ENCODE measurements around the gene ZNF445.
"Not testable (repeated sequence)": the region's sequence is repeated elsewhere in the genome, so short reads cannot be mapped to it uniquely, and the experiment has no call there.

Gene ZNF445

DNA sequence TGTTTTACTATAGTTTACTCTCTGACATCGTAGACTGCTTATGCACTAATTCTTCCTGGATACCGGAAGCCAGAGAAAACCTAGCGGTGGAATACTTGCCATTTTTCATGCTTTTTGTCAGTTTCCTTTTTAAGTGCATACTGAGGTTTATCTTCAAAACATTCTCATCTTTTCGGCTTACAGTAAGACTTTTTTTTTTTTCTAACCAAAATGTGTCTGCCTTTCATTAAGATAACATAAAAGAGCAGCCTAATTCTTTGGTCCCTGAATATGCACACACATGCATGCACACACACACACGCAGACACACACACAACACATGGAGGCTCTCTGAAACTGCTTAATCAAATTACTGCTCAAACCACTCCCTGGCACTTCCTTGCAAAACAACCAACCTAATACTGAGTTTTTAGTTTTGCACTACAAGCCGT lies 1.3 kb downstream of the ZNF445 start:
- DNase-seq (ENCODE audit: low read depth): peak; percentile 69

- not testable (repeated sequence) for DNase-seq (ENCODE audit: low read depth)
Measured at GRCh38 chr3:44474886-44475285, 2.6 kb downstream of the ZNF445 start.

- no peak for DNase-seq (ENCODE audit: low read depth)
Measured at GRCh38 chr3:44470430-44470829, 7.0 kb downstream of the ZNF445 start.

- DNase-seq (ENCODE audit: low read depth): no peak
Measured at GRCh38 chr3:44469914-44470313, 7.6 kb downstream of the ZNF445 start.

- DNase-seq (ENCODE audit: low read depth): peak; percentile 44
Measured at GRCh38 chr3:44468572-44469520, 8.6 kb downstream of the ZNF445 start.

DNA sequence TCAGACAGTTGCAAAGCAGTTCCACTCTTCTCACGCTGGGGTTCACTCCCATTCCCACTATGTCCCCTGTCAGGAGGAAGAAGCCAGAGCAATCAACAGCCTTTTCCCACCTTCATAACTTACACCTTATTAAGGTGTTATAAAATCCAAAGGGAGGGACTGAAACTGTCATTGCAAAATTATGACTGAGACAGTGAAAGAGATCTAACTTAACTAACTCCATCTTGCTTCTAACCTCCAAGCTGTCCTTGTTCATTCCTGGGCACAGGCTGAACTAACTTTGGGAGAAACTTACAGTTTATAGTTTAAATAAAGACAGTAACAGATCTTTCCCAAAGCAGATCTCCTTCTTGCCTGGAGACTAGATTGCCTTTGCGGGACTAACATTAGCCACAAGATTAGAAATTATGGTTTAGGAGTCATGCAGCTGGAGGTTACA lies 9.4 kb downstream of the ZNF445 start:
- DNase-seq (ENCODE audit: low read depth): not testable (repeated sequence)

DNA sequence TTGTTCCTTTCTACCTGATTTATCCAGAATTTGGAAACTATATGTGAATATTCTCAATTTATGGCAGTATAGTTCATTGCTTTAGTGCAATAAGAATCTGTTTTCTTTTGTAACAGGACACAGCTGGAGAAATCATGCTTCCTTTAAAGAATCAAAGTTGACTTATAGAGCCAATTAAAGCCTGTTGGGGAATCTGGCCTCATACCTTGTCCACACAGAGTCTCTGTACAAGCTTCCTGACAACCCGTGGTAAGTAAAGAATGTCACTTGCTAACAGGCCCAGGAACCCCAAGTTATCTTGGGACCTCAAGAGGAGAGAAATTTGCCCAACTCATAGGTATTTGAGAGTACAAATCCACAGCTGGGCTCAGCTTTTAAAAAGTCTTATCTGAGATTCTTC lies 10.2 kb downstream of the ZNF445 start:
- DNase-seq (ENCODE audit: low read depth): no peak

DNA sequence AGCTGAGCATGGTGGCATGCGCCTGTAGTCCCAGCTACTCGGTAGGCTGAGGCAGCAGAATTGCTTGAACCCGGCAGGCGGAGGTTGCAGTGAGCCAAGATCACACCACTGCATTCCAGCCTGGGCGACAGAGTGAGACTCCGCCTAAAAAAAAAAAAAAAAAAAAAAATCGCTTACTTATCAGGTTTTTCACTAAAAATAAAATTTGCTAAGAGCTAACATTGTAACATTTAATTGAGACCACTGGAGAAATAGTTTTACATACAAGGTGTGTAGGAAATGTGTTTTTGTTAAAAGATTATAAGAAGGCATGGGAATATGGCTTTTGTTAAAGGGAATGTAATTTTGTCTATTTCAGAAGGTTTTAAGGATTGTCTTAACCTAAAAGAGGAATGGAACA lies 12.6 kb downstream of the ZNF445 start:
- DNase-seq (ENCODE audit: low read depth): not testable (repeated sequence)

GRCh38 chr3:44464509-44464908 lies 13.0 kb downstream of the ZNF445 start:
- DNase-seq (ENCODE audit: low read depth): no peak

GRCh38 chr3:44460050-44460449 lies 17.4 kb downstream of the ZNF445 start:
- not testable (repeated sequence) for DNase-seq (ENCODE audit: low read depth)

GRCh38 chr3:44455318-44455717 lies 22.2 kb downstream of the ZNF445 start:
- DNase-seq (ENCODE audit: low read depth): no peak

DNA sequence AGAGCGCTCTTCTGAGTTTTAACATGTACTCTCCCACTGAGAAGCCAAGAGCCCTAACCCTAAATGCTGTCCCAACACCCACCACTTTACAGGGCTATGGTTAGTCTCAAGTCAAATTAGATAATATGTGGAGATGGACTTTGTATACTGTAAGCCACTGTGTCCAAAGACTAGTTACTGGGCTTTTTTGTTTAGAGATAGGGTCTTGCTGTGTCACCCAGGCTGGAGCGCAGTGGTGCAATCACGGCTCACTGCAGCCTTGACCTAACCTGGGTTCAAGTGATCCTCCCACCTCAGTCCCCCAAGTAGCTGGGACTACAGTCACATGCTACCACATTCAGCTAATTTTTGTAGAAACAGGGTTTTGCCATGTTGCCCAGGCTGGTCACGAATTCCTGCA lies 23.2 kb downstream of the ZNF445 start:
- DNase-seq (ENCODE audit: low read depth): no peak

GRCh38 chr3:44451441-44451840 lies 26.0 kb downstream of the ZNF445 start:
- no peak for DNase-seq (ENCODE audit: low read depth)

DNA sequence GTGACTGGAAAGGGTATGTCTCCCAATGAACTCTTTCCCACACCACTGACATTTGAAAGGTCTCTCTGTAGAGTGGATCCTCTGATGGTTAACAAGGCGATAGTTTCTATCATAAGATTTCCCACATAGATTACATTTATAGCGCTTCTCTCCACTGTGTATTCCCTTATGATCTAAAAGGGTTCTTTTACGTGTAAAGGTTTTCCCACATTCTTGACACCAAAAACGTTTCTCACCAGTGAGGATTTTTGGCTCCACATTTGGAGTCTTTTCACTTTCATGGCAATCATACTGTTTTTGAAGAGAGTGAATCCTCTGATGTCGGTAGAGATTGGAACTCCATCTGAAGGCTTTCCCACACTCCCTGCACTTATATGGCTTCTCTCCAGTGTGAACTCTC lies 30.5 kb downstream of the ZNF445 start:
- no peak for DNase-seq (ENCODE audit: low read depth)

- no peak for DNase-seq (ENCODE audit: low read depth)
Measured at GRCh38 chr3:44445786-44446185, 31.7 kb downstream of the ZNF445 start.

GRCh38 chr3:44444896-44445691 lies 32.4 kb downstream of the ZNF445 start:
- no peak for DNase-seq (ENCODE audit: low read depth)

DNA sequence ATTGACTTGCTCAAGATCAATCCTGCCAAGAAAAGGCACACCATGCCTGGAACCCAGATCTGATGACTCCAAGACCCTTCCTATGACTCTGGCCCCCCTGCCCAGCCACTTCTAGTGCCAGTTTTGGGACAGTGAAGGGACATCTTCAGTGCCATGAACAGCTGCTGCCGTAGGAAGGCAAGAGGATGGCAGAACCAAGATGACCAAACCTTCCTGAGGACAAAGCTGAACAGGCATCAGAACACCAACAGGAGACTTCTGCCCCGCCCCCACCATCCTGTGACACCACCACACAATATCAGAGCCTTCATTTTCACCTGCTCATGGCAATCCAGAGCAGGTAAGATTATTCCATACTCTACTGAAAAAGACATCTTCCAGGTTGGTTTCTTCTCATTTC lies 33.0 kb downstream of the ZNF445 start:
- DNase-seq (ENCODE audit: low read depth): no peak

DNA sequence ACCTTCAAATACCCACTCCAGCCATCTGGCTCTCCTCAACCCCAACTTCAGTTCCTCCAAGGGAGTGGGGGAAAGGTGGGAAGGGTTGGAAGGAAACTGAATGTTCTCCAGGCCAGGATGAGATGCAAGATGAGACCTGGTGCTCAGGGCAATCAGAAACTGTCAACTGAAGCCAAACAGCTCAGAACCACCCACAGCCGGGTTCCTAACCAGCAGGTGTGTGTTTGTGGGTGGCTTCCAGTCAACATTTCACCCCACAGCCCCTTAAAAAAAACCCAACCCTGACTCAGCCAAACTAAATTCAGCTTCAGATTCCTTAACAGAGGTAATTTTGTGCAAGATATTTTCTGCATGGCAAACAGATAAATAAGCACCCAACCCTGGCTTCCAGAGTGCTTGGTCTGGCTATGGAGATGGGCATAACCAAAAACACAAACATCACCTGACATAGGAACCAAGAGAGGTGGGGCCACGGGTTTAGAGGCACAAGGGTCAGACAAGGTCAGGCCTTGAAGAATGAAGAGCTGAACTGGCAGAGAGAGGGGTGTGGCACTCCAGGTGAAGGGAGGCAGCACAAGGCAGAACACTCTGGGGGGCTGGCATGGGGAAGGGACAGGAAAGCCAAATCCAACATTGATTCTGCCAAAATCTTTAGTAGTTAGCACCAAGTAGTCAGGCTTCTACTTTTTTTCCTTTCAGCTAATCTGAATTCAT lies 34.7 kb downstream of the ZNF445 start:
- no peak for DNase-seq (ENCODE audit: low read depth)

- DNase-seq (ENCODE audit: low read depth): no peak
Measured at GRCh38 chr3:44439499-44440295, 37.8 kb downstream of the ZNF445 start.

DNA sequence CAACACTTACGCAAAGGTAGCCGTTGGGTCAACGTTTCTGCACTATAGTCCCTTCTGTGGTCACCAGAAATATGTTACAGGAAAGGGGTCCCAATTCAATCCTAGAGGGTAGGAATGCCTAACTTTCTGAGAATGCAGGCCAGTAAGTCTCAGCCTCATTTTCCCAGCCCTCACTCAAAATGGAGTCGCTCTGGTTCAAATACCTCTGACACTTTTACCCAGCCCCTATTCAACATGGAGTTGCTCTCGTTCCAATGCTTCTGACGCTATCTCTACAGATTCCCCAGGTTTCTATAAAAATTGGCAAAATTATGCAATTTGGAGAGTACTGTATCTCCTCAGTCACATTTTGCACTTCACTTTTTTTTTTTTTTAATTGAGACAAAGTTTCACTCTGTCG lies 39.7 kb downstream of the ZNF445 start:
- no peak for DNase-seq (ENCODE audit: low read depth)

DNA sequence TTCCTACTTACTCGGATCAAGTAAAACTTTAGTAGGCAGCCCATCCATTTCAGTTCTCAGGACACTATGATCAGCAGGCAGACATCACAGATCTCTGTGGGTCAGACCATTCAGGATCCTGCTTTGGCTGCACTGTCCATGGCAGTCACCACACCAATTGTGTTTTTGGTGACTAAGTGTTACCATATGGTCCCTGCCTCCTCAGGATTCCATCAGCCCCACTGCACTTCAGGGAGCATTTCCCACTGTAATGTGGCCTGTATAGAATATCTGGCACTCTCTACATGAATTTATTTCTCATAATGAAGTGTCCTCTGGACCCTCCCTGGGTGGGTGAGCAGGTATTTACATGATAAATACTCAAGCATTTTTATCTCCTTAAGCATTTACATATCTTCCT lies 41.3 kb downstream of the ZNF445 start:
- peak; percentile 7 for DNase-seq (ENCODE audit: low read depth)

Data from EH (cell line).